ENCODE measurements around the gene EPM2AIP1. TPM values are rescaled to one million over a fixed set of nuclear protein-coding genes. Genes with fewer than 3 reads are reported as not detected.
"Not testable (repeated sequence)": the region's sequence is repeated elsewhere in the genome, so short reads cannot be mapped to it uniquely, and the experiment has no call there.

The EPM2AIP1 gene
- total RNA-seq, 1 experiment from 2014 or later, result 11.4 TPM

- no peak overlapping the region for H4K5ac ChIP-seq (ENCODE audit: insufficient read length, low read depth, low read length)
- H3K27ac ChIP-seq (ENCODE audit: insufficient read length, low read depth, low read length), result no peak overlapping the region
- H2AFZ ChIP-seq (ENCODE audit: low read length), result no peak overlapping the region
- no peak for DNase-seq
- Mint-ChIP-seq H3K4me3 (no peak overlapping the region), H3K9me3 (peaks cover 0 to 2% of the 10 kb centered on the region in 2 experiments; a peak in 2 of 5 replicates), H3K27me3 (ENCODE audit: low read depth) (no peaks in the 10 kb centered on the region), H3K4me1 (peaks cover 3 to 14% of the 10 kb centered on the region in 2 experiments), H3K27ac (no peak overlapping the region), H3K36me3 (ENCODE audit: insufficient read depth in 1 of 3, low read depth in 3 of 3) (no peaks in the 10 kb centered on the region)
- H3K23ac ChIP-seq (ENCODE audit: insufficient read length, low read depth, low read length), result no peak overlapping the region
- H3K9me3 ChIP-seq (ENCODE audit: control insufficient read depth, low read depth, low read length), result no peaks in the 10 kb centered on the region
- no peak overlapping the region for H3K56ac ChIP-seq (ENCODE audit: insufficient read length, low read depth, low read length)
- no peak overlapping the region for H2BK20ac ChIP-seq (ENCODE audit: low read depth, low read length, poor library complexity, severe bottlenecking)
- H3K4me2 ChIP-seq (ENCODE audit: insufficient read depth, insufficient read length, low read length), result no peak overlapping the region
- H3K79me2 ChIP-seq (ENCODE audit: insufficient read depth, low read length), result no peaks in the 10 kb centered on the region
- H3K27me3 ChIP-seq (ENCODE audit: insufficient read depth, low read length), result no peaks in the 10 kb centered on the region
- no peak overlapping the region for H3T11ph ChIP-seq (ENCODE audit: low read length)
- H2BK5ac ChIP-seq (ENCODE audit: insufficient read length, low read length), result no peak overlapping the region
- no peaks in the 10 kb centered on the region for H4K20me1 ChIP-seq (ENCODE audit: control insufficient read depth, insufficient read depth, insufficient read length)
- no peak overlapping the region for H4K8ac ChIP-seq (replicated peaks; ENCODE audit: insufficient read length, low read depth, low read length)
- no peaks in the 10 kb centered on the region for H3K79me1 ChIP-seq (ENCODE audit: insufficient read depth, low read depth, low read length, poor library complexity, severe bottlenecking)
- no peak overlapping the region for H2AK5ac ChIP-seq (ENCODE audit: insufficient read length, low read length)
- no peak overlapping the region for H3K4ac ChIP-seq (ENCODE audit: low read depth, low read length)
- no peak overlapping the region for H3K9ac ChIP-seq (ENCODE audit: extremely low read depth, insufficient read length, low read length)
- H4K91ac ChIP-seq (ENCODE audit: insufficient read length, low read depth, low read length), result no peak overlapping the region
- no peak overlapping the region for H3K18ac ChIP-seq (ENCODE audit: insufficient read length, low read depth, low read length)
- no peak overlapping the region for H3K14ac ChIP-seq (ENCODE audit: insufficient read depth, low read length)
- H2BK12ac ChIP-seq (ENCODE audit: insufficient read length, low read depth, low read length), result no peak overlapping the region
- H3K23me2 ChIP-seq (ENCODE audit: insufficient read length, low read depth, low read length, poor library complexity, severe bottlenecking), result no peaks in the 10 kb centered on the region
- TF ChIP-seq CTCF (conservative IDR thresholded peaks at IDR 0.05), result no peak
- H3K4me1 ChIP-seq (ENCODE audit: insufficient read depth, low read length), result no peaks in the 10 kb centered on the region
- H2BK120ac ChIP-seq (ENCODE audit: low read depth, low read length, poor library complexity, severe bottlenecking), result no peak overlapping the region
- no peak overlapping the region for H2BK15ac ChIP-seq (ENCODE audit: low read depth, low read length)
These were observed 38.3 kb downstream of the EPM2AIP1 start for GRCh38 chr3:36954452-36955134.

DNA sequence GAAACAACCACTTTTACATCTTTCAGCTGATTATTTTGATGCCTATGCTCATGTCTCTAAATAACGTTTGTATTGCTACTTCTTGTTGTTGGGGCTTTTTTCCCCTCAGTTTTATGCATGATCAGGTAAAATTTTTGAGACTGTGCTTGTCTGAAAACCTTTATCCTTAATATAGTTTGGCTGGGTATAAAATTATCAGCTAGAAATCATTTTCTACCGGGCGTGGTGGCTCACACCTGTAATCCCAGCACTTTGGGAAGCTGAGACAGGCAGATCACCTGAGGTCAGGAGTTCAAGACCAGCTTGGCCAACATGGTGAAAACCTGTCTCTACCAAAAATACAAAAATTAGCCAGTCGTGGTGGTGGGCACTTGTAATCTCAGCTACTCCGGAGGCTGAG, 45.1 kb downstream of the EPM2AIP1 start:
- H2BK120ac ChIP-seq (ENCODE audit: low read depth, low read length, poor library complexity, severe bottlenecking); H3K27me3 ChIP-seq (ENCODE audit: insufficient read depth, low read length); H3K27ac ChIP-seq (ENCODE audit: insufficient read length, low read depth, low read length); DNase-seq; H3K14ac ChIP-seq (ENCODE audit: insufficient read depth, low read length); H2AK5ac ChIP-seq (ENCODE audit: insufficient read length, low read length); H3T11ph ChIP-seq (ENCODE audit: low read length); H2BK15ac ChIP-seq (ENCODE audit: low read depth, low read length); H4K20me1 ChIP-seq (ENCODE audit: control insufficient read depth, insufficient read depth, insufficient read length); H3K23ac ChIP-seq (ENCODE audit: insufficient read length, low read depth, low read length); H4K91ac ChIP-seq (ENCODE audit: insufficient read length, low read depth, low read length); H3K4me2 ChIP-seq (ENCODE audit: insufficient read depth, insufficient read length, low read length); H4K8ac ChIP-seq (replicated peaks; ENCODE audit: insufficient read length, low read depth, low read length); H3K27ac Mint-ChIP-seq; H3K18ac ChIP-seq (ENCODE audit: insufficient read length, low read depth, low read length); H3K79me2 ChIP-seq (ENCODE audit: insufficient read depth, low read length); H3K4ac ChIP-seq (ENCODE audit: low read depth, low read length); H3K4me3 Mint-ChIP-seq; H3K79me1 ChIP-seq (ENCODE audit: insufficient read depth, low read depth, low read length, poor library complexity, severe bottlenecking); H3K9ac ChIP-seq (ENCODE audit: extremely low read depth, insufficient read length, low read length); H2BK12ac ChIP-seq (ENCODE audit: insufficient read length, low read depth, low read length); H2BK20ac ChIP-seq (ENCODE audit: low read depth, low read length, poor library complexity, severe bottlenecking); H2BK5ac ChIP-seq (ENCODE audit: insufficient read length, low read length); H3K4me1 ChIP-seq (ENCODE audit: insufficient read depth, low read length); H2AFZ ChIP-seq (ENCODE audit: low read length); H3K9me3 ChIP-seq (ENCODE audit: control insufficient read depth, low read depth, low read length); H3K56ac ChIP-seq (ENCODE audit: insufficient read length, low read depth, low read length); H4K5ac ChIP-seq (ENCODE audit: insufficient read length, low read depth, low read length): not testable (repeated sequence)
- Mint-ChIP-seq H3K27me3 (ENCODE audit: low read depth) (peaks cover 36% of the 10 kb centered on the region), H3K9me3 (peaks cover 24 to 30% of the 10 kb centered on the region in 2 experiments), H3K4me1 (peaks cover 13 to 24% of the 10 kb centered on the region in 2 experiments), H3K36me3 (ENCODE audit: insufficient read depth in 1 of 3, low read depth in 3 of 3) (peaks cover 8 to 30% (median 21%) of the 10 kb centered on the region in 3 experiments)
- peaks cover 13% of the 10 kb centered on the region for H3K23me2 ChIP-seq (ENCODE audit: insufficient read length, low read depth, low read length, poor library complexity, severe bottlenecking)
- WGBS (ENCODE audit: extremely low coverage, insufficient read length, low lambda C conversion rate), result no CpG with 5 or more reads among the region's 5 CpGs
